CD14-positive monocyte (primary cell): Measurements from ENCODE around the gene DENR. TPM values are rescaled to one million over a fixed set of nuclear protein-coding genes. Genes with fewer than 3 reads are reported as not detected.
A peak's percentile ranks its signal among the peaks of the same experiment; 100 is the strongest.

Experiments
- DNase-seq, 3 donors: peaks; one replicate each; pipeline ENCODE4 v3.0.0-alpha.2; 2011 to 2022
- H2AFZ ChIP-seq: 2 replicates; pipeline ENCODE4 v1.6.0; 2012; ENCODE audit warnings: mild to moderate bottlenecking, low read depth, low read length, inconsistent platforms; ENCODE audit not compliant: insufficient read depth, poor library complexity, severe bottlenecking
- H3K27ac ChIP-seq, 2 donors: 1 replicate in 1 of 2; 2 replicates in 1 of 2; pipeline ENCODE4 v1.5.1; 2012 to 2013; ENCODE audit warnings: low read length in 2 of 2, control low read depth in 1 of 2, inconsistent platforms in 1 of 2, low read depth in 1 of 2, mild to moderate bottlenecking in 1 of 2
- H3K27me3 ChIP-seq, 2 donors: one replicate each; pipeline versions ENCODE4 v1.6.0 to v1.6.1; 2011 to 2013; ENCODE audit warnings: low read length in 2 of 2; ENCODE audit not compliant: control insufficient read depth in 2 of 2, insufficient read depth in 2 of 2
- H3K36me3 ChIP-seq, 2 donors: replicated peaks in 1 of 2; 1 replicate in 1 of 2; 2 replicates in 1 of 2; pipeline versions ENCODE4 v1.5.1 to v1.6.1; 2012 to 2013; ENCODE audit warnings: low read length in 2 of 2, control low read depth in 1 of 2, inconsistent platforms in 1 of 2, mild to moderate bottlenecking in 1 of 2; ENCODE audit not compliant: insufficient read depth in 2 of 2, control insufficient read depth in 1 of 2
- H3K4me1 ChIP-seq, 2 donors: 1 replicate in 1 of 2; 2 replicates in 1 of 2; pipeline versions ENCODE4 v1.5.1 to v1.6.1; 2012 to 2013; ENCODE audit warnings: low read length in 2 of 2, control low read depth in 1 of 2, inconsistent platforms in 1 of 2, mild to moderate bottlenecking in 1 of 2, moderate library complexity in 1 of 2; ENCODE audit not compliant: insufficient read depth in 2 of 2, control insufficient read depth in 1 of 2
- H3K4me2 ChIP-seq: replicated peaks from 2 replicates; pipeline ENCODE3; 2012; ENCODE audit warnings: low read length, moderate library complexity, mild to moderate bottlenecking; ENCODE audit not compliant: poor library complexity, severe bottlenecking; ENCODE audit errors: extremely low read depth
- H3K4me3 ChIP-seq, 3 experiments: fragments of 200-600 bp in 1 of 3; sonication (generic) in 1 of 3; replicated peaks in 1 of 3; 1 replicate in 2 of 3; 2 replicates in 1 of 3; pipeline ENCODE4 v1.5.1; 2011 to 2013; ENCODE audit warnings: low read length in 3 of 3, mild to moderate bottlenecking in 3 of 3, control low read depth in 2 of 3, low read depth in 2 of 3, inconsistent platforms in 1 of 3, moderate library complexity in 1 of 3
- H3K79me2 ChIP-seq: 2 replicates; pipeline ENCODE4 v1.6.0; 2012; ENCODE audit warnings: mild to moderate bottlenecking, control low read depth, inconsistent platforms, low read length, moderate library complexity; ENCODE audit not compliant: insufficient read depth
- H3K9ac ChIP-seq: 2 replicates; pipeline ENCODE4 v1.6.0; 2017; ENCODE audit warnings: low read length, mild to moderate bottlenecking; ENCODE audit not compliant: insufficient read depth, poor library complexity, severe bottlenecking
- H3K9me3 ChIP-seq, 2 donors: replicated peaks in 1 of 2; 1 replicate in 1 of 2; 2 replicates in 1 of 2; pipeline versions ENCODE4 v1.5.1 to v1.6.1; 2012 to 2013; ENCODE audit warnings: low read length in 2 of 2, control low read depth in 1 of 2; ENCODE audit not compliant: control insufficient read depth in 1 of 2, insufficient read depth in 1 of 2
- H4K20me1 ChIP-seq: 2 replicates; pipeline ENCODE4 v1.6.0; 2012; ENCODE audit warnings: mild to moderate bottlenecking, low read length, control low read depth, moderate library complexity; ENCODE audit not compliant: insufficient read depth
- H3K27ac Mint-ChIP-seq, 7 donors: one replicate each; pipeline ENCODE4 v1.8.0; 2020; ENCODE audit warnings: mild to moderate bottlenecking in 7 of 7, mixed read lengths in 7 of 7, moderate library complexity in 6 of 7, inconsistent platforms in 2 of 7
- H3K27me3 Mint-ChIP-seq, 3 donors: one replicate each; pipeline ENCODE4 v1.8.0; 2021 to 2022; ENCODE audit warnings: low read depth in 3 of 3, mild to moderate bottlenecking in 3 of 3, mixed read lengths in 3 of 3, moderate library complexity in 3 of 3, inconsistent platforms in 1 of 3
- H3K36me3 Mint-ChIP-seq, 2 donors: one replicate each; pipeline ENCODE4 v1.8.0; 2020; ENCODE audit warnings: mixed read lengths in 2 of 2, inconsistent platforms in 1 of 2, mild to moderate bottlenecking in 1 of 2
- H3K4me1 Mint-ChIP-seq: one replicate; pipeline ENCODE4 v1.8.0; 2020; ENCODE audit warnings: mild to moderate bottlenecking, mixed read lengths
- H3K4me3 Mint-ChIP-seq, 2 donors: one replicate each; pipeline ENCODE4 v1.8.0; 2020; ENCODE audit warnings: mild to moderate bottlenecking in 2 of 2, mixed read lengths in 2 of 2, moderate library complexity in 1 of 2
- H3K9me3 Mint-ChIP-seq, 7 donors: one replicate each; pipeline ENCODE4 v1.8.0; 2020 to 2022; ENCODE audit warnings: mixed read lengths in 7 of 7, mild to moderate bottlenecking in 6 of 7, moderate library complexity in 6 of 7, inconsistent platforms in 2 of 7
- WGBS: methylation state at CpG from one replicate; pipeline ENCODE4 v1.1.5; 2013; ENCODE audit warnings: missing lambda C conversion rate; ENCODE audit not compliant: insufficient coverage; 5-methylcytosine and 5-hydroxymethylcytosine counted together
- intact Hi-C, 2 donors: fragments of 100-400 bp; cut with micrococcal nuclease; formaldehyde crosslinking; loops; one replicate each; pipeline versions ENCODE4 v1.15.0 to v1.15.1; 2023
- polyA plus RNA-seq, 3 donors: library from polyadenylated mRNA; depleted of rRNA in 1 of 3; unstranded in 2 of 3; stranded (reverse) in 1 of 3; fragments of 300-500 nt in 2 of 3; fragments of >200 nt in 1 of 3; fragmentation: Illumina TruSeq in 2 of 3; gene quantifications; 1 replicate in 2 of 3; 2 replicates in 1 of 3; pipeline ENCODE4 v1.2.3, GENCODE V29; 2012 to 2021
- TF ChIP-seq, protein P1 (sequence below): fragments of 200-600 bp; IDR thresholded peaks from one replicate; pipeline ENCODE4 v1.8.0; 2022; ENCODE audit warnings: antibody characterized with exemption, mild to moderate bottlenecking

The DENR gene
- polyA plus RNA-seq, 3 donors, result 11.2 to 34.1 (median 32.5) TPM

DNA sequence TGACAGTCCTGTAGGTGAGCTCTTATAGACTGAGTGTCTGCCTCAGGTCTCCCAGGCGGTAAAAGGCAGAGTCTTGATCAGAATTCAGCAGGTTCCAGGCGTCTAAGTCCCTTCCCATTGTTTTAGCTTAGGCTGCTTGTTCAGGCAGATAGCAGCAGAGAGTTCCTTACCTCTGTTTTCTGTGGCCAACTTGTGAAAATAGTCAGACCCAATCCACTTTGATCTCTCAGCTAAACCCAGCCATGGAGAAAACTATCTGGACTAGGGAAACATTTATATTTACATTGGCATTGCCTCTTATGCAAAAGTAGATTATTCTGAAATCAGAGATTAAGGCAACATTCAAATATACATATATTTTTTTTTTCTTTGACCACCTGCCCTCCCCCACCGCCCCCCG lies 43.2 kb downstream of the DENR start:
- Mint-ChIP-seq H3K4me1 (peaks cover 13% of the 10 kb centered on the region), H3K36me3 (no peaks in the 10 kb centered on the region), H3K9me3 (no peaks in the 10 kb centered on the region), H3K27me3 (peaks cover 0 to 4% (median 2%) of the 10 kb centered on the region in 3 donors), H3K4me3 (no peak overlapping the region), H3K27ac (no peak overlapping the region)
- TF ChIP-seq, protein P1, sequence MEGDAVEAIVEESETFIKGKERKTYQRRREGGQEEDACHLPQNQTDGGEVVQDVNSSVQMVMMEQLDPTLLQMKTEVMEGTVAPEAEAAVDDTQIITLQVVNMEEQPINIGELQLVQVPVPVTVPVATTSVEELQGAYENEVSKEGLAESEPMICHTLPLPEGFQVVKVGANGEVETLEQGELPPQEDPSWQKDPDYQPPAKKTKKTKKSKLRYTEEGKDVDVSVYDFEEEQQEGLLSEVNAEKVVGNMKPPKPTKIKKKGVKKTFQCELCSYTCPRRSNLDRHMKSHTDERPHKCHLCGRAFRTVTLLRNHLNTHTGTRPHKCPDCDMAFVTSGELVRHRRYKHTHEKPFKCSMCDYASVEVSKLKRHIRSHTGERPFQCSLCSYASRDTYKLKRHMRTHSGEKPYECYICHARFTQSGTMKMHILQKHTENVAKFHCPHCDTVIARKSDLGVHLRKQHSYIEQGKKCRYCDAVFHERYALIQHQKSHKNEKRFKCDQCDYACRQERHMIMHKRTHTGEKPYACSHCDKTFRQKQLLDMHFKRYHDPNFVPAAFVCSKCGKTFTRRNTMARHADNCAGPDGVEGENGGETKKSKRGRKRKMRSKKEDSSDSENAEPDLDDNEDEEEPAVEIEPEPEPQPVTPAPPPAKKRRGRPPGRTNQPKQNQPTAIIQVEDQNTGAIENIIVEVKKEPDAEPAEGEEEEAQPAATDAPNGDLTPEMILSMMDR, result no peak
- H3K9ac ChIP-seq, result no peak overlapping the region
- H4K20me1 ChIP-seq, result no peaks in the 10 kb centered on the region
- intact Hi-C loops, result no loop called here
- H3K36me3 ChIP-seq, result no peaks in the 10 kb centered on the region
- no peak overlapping the region for H3K4me3 ChIP-seq
- WGBS, result no CpG with 5 or more reads among the region's 4 CpGs
- H3K9me3 ChIP-seq, result no peaks in the 10 kb centered on the region
- H3K4me2 ChIP-seq, result no peak overlapping the region
- H3K4me1 ChIP-seq, result peaks cover 5 to 14% of the 10 kb centered on the region in 2 donors
- H3K27me3 ChIP-seq, result no peaks in the 10 kb centered on the region
- no peak overlapping the region for H3K27ac ChIP-seq
- H2AFZ ChIP-seq, result no peak overlapping the region
- H3K79me2 ChIP-seq, result no peaks in the 10 kb centered on the region
- DNase-seq, result no peak

DNA sequence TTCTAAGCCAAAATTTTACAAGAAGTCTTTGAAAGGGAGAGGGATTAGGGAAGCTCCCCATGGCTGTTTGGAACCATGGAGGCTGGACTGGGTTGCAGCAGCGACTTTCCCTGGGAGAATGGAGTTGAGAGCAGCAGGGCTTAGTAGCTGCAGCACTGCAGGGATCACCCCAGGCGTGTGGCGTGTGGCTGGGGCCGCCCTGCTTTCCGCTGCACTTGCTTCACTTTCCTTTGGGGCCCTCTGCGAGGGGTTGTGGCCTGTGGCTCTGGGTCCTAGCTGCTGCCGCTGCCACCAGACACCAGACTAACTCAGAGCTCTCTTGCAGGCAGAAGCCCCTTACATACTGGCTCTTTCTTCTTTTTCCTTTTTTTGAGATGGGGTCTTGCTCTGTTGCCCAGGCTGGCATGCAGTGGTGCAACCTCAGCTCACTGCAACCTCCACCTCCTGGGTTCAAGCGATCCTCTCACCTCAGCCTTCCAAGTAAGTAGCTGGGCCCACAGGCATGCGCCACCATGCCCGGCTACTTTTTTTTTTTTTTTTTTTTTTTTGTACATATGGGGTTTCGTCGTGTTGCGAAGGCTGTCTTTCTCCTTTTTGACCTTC lies 47.1 kb downstream of the DENR start:
- intact Hi-C loops, result no loop called here
- H3K36me3 Mint-ChIP-seq, result no peaks in the 10 kb centered on the region

More for the DNA sequence above, 47.1 kb downstream of the DENR start:
- H3K4me2 ChIP-seq, result no peak overlapping the region
- no peak overlapping the region for H3K4me3 ChIP-seq
- no peaks in the 10 kb centered on the region for H3K36me3 ChIP-seq
- no peaks in the 10 kb centered on the region for H3K9me3 ChIP-seq
- no peak overlapping the region for H2AFZ ChIP-seq
- H4K20me1 ChIP-seq, result no peaks in the 10 kb centered on the region
- Mint-ChIP-seq H3K4me3 (no peak overlapping the region), H3K27me3 (peaks cover 0 to 3% (median 2%) of the 10 kb centered on the region in 3 donors), H3K4me1 (peaks cover 13% of the 10 kb centered on the region), H3K9me3 (no peaks in the 10 kb centered on the region), H3K27ac (peak overlapping the region in 1 of 7 donors; percentile 73)
- no peak overlapping the region for H3K9ac ChIP-seq
- no peaks in the 10 kb centered on the region for H3K79me2 ChIP-seq
- H3K27me3 ChIP-seq, result no peaks in the 10 kb centered on the region
- 41% methylated on average over 6 of the region's 13 CpGs for WGBS
- H3K27ac ChIP-seq, result no peak overlapping the region
- no peak for DNase-seq
- H3K4me1 ChIP-seq, result peaks cover 5 to 14% of the 10 kb centered on the region in 2 donors
- TF ChIP-seq, protein P1, result no peak
